Measurements from ENCODE around the gene CLEC17A.

DNA sequence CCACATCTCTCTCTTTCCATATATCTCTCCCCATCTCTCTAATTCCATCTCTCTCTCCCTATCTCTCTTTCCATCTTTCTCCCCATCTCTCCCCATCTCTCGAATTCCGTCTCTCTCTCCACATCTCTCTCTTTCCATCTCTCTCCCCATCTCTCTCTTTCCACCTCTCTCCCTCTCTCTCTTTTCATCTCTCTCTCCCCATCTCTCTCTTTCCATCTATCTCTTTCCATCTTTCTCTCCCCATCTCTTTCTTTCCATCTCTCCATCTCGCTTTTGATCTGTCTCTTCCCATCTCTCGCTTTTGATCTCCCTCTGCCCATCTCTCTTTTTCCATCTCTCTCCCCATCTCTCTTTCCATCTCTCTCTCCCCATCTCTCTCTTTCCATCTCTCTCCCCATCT lies 66.1 kb downstream of the CLEC17A start:
- TF ChIP-seq EZH2 (IDR thresholded peaks at IDR 0.05; ENCODE audit: insufficient read depth, low read length): no peak
- TF ChIP-seq, protein P1, sequence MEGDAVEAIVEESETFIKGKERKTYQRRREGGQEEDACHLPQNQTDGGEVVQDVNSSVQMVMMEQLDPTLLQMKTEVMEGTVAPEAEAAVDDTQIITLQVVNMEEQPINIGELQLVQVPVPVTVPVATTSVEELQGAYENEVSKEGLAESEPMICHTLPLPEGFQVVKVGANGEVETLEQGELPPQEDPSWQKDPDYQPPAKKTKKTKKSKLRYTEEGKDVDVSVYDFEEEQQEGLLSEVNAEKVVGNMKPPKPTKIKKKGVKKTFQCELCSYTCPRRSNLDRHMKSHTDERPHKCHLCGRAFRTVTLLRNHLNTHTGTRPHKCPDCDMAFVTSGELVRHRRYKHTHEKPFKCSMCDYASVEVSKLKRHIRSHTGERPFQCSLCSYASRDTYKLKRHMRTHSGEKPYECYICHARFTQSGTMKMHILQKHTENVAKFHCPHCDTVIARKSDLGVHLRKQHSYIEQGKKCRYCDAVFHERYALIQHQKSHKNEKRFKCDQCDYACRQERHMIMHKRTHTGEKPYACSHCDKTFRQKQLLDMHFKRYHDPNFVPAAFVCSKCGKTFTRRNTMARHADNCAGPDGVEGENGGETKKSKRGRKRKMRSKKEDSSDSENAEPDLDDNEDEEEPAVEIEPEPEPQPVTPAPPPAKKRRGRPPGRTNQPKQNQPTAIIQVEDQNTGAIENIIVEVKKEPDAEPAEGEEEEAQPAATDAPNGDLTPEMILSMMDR (IDR thresholded peaks at IDR 0.05; ENCODE audit: insufficient read depth, low read depth, low read length): no peak
